Right lobe of liver (tissue), 6 donors: ENCODE data around the gene TGFA. TPM values are rescaled to one million over a fixed set of nuclear protein-coding genes. Genes with fewer than 3 reads are reported as not detected.

Experiments
- ATAC-seq, 4 donors: fragments of 200-7000 bp; cut with Tn5 transposase; one replicate each; pipeline ENCODE4 v1.9.1; 2020; ENCODE audit warnings: mild to moderate bottlenecking in 4 of 4, moderate library complexity in 4 of 4
- DNase-seq, 3 donors: peaks; one replicate each; pipeline ENCODE4 v3.0.0-alpha.2; 2020
- H3K27ac ChIP-seq, 3 donors: fragments of 200-600 bp; one replicate each; pipeline ENCODE4 v1.8.0; 2022
- H3K27me3 ChIP-seq, 2 donors: fragments of 200-600 bp; one replicate each; pipeline ENCODE4 v1.8.0; 2022
- H3K36me3 ChIP-seq, 4 donors: fragments of 200-600 bp; sonication (generic) in 1 of 4; one replicate each; pipeline versions ENCODE4 v1.5.1 to v1.8.0; 2017 to 2022; ENCODE audit warnings: control low read depth in 1 of 4
- H3K4me1 ChIP-seq, 4 donors: fragments of 200-600 bp; sonication (generic) in 1 of 4; one replicate each; pipeline versions ENCODE4 v1.5.1 to v1.8.0; 2017 to 2022; ENCODE audit warnings: control low read depth in 1 of 4
- H3K4me3 ChIP-seq, 3 donors: fragments of 200-600 bp; one replicate each; pipeline ENCODE4 v1.8.0; 2022
- H3K9me3 ChIP-seq, 4 donors: fragments of 200-600 bp; sonication (generic) in 1 of 4; one replicate each; pipeline versions ENCODE4 v1.5.1 to v1.8.0; 2017 to 2022; ENCODE audit warnings: control low read depth in 1 of 4
- CTCF ChIP-seq, 4 donors: fragments of 200-600 bp in 3 of 4; fragments of 450-650 bp in 1 of 4; IDR thresholded peaks; one replicate each; pipeline versions ENCODE4 v1.5.1 to v1.8.0; 2016 to 2022; ENCODE audit warnings: antibody characterized with exemption in 4 of 4, mild to moderate bottlenecking in 2 of 4
- POLR2A ChIP-seq: fragments of 450-650 bp; IDR thresholded peaks from one replicate; pipeline ENCODE4 v1.6.1; 2017; ENCODE audit warnings: antibody characterized with exemption, mild to moderate bottlenecking
- WGBS: methylation state at CpG from one replicate; pipeline ENCODE4 v1.1.6; 2018; ENCODE audit warnings: low coverage, low lambda C conversion rate; ENCODE audit not compliant: insufficient coverage; ENCODE audit errors: missing lambda C conversion rate; 5-methylcytosine and 5-hydroxymethylcytosine counted together
- intact Hi-C, 2 donors: fragments of 100-400 bp; cut with DNase I; formaldehyde crosslinking; loops; one replicate each; pipeline versions ENCODE4 v1.11.2 to v1.14.1; 2022
- total RNA-seq, 6 experiments: library from RNA; depleted of rRNA in 2 of 6; stranded (reverse); fragments of >200 nt in 2 of 6; fragmentation: NEBNext Ultra II Directional in 3 of 6; extraction: Animal tissue kit (Norgen Biotek cat#: 25700) in 3 of 6; gene quantifications; one replicate each; pipeline versions ENCODE4 v1.1.0 to v1.2.4, GENCODE V29; 2016 to 2023
- donor health status: DM: no; HTN: yes; CAD: no.
- donor health status: DM: no; HTN: no; CAD: no.
- donor health status: DM: no; HTN: no; CAD: no.
- donor health status: DM: no; HTN: yes; CAD: no.
- donor health status: DM: no; HTN: yes; CAD: no.

The TGFA gene
- total RNA-seq, 6 experiments from 2014 or later, result 2.1 to 5.1 (median 4.4) TPM

- Histone ChIP-seq H3K4me1 (no peaks in the 10 kb centered on the region), H3K9me3 (no peaks in the 10 kb centered on the region), H3K27ac (no peak overlapping the region), H3K27me3 (no peaks in the 10 kb centered on the region), H3K36me3 (no peaks in the 10 kb centered on the region), H3K4me3 (no peak overlapping the region)
- ATAC-seq, result no peak
- no peak for TF ChIP-seq POLR2A
- no peak for TF ChIP-seq CTCF (IDR thresholded peaks at IDR 0.05)
- intact Hi-C loops, result no loop called here
- 66% methylated on average over 6 of the region's 6 CpGs for WGBS
- no peak for DNase-seq
These were observed 42.7 kb upstream of the TGFA start for GRCh38 chr2:70596293-70596692.

GRCh38 chr2:70583091-70583490 lies 29.5 kb upstream of the TGFA start:
- 72% methylated on average over 6 of the region's 7 CpGs for WGBS
- no peak overlapping the region for H3K27ac ChIP-seq
- no peak overlapping the region for H3K4me3 ChIP-seq
- DNase-seq, result no peak
- no peak for ATAC-seq
- H3K27me3 ChIP-seq, result no peaks in the 10 kb centered on the region
- no peaks in the 10 kb centered on the region for H3K4me1 ChIP-seq
- TF ChIP-seq CTCF (IDR thresholded peaks at IDR 0.05), result no peak
- TF ChIP-seq POLR2A, result no peak
- intact Hi-C loops, result no loop called here
- H3K36me3 ChIP-seq, result no peaks in the 10 kb centered on the region
- H3K9me3 ChIP-seq, result no peaks in the 10 kb centered on the region

GRCh38 chr2:70580352-70580751 lies 26.7 kb upstream of the TGFA start:
- no peak for DNase-seq
- Histone ChIP-seq H3K36me3 (no peaks in the 10 kb centered on the region), H3K4me1 (no peaks in the 10 kb centered on the region), H3K4me3 (no peak overlapping the region), H3K27me3 (no peaks in the 10 kb centered on the region), H3K27ac (no peak overlapping the region), H3K9me3 (no peaks in the 10 kb centered on the region)
- no peak for ATAC-seq
- no peak for TF ChIP-seq CTCF (IDR thresholded peaks at IDR 0.05)
- no peak for TF ChIP-seq POLR2A
- intact Hi-C loops, result no loop called here

- Histone ChIP-seq H3K36me3 (no peaks in the 10 kb centered on the region), H3K27me3 (no peaks in the 10 kb centered on the region), H3K4me1 (no peaks in the 10 kb centered on the region), H3K9me3 (no peaks in the 10 kb centered on the region), H3K27ac (no peak overlapping the region), H3K4me3 (no peak overlapping the region)
- no peak for ATAC-seq
- DNase-seq, result no peak
- intact Hi-C loops, result no loop called here
- 38% methylated on average over 3 of the region's 3 CpGs for WGBS
- no peak for TF ChIP-seq POLR2A
- TF ChIP-seq CTCF (IDR thresholded peaks at IDR 0.05), result no peak
These were observed 21.0 kb upstream of the TGFA start for GRCh38 chr2:70574618-70575017.

- Histone ChIP-seq H3K9me3 (no peaks in the 10 kb centered on the region), H3K27me3 (no peaks in the 10 kb centered on the region), H3K36me3 (no peaks in the 10 kb centered on the region), H3K4me3 (no peak overlapping the region), H3K27ac (no peak overlapping the region), H3K4me1 (no peaks in the 10 kb centered on the region)
- DNase-seq, result no peak
- WGBS, result 69% methylated on average over 2 of the region's 2 CpGs
- no peak for TF ChIP-seq POLR2A
- TF ChIP-seq CTCF (IDR thresholded peaks at IDR 0.05), result no peak
- intact Hi-C loops, result no loop called here
- ATAC-seq, result no peak
These were observed 20.5 kb upstream of the TGFA start for GRCh38 chr2:70574109-70574508.
